ENCODE measurements around the gene INSL3.

- TF ChIP-seq, protein P1, sequence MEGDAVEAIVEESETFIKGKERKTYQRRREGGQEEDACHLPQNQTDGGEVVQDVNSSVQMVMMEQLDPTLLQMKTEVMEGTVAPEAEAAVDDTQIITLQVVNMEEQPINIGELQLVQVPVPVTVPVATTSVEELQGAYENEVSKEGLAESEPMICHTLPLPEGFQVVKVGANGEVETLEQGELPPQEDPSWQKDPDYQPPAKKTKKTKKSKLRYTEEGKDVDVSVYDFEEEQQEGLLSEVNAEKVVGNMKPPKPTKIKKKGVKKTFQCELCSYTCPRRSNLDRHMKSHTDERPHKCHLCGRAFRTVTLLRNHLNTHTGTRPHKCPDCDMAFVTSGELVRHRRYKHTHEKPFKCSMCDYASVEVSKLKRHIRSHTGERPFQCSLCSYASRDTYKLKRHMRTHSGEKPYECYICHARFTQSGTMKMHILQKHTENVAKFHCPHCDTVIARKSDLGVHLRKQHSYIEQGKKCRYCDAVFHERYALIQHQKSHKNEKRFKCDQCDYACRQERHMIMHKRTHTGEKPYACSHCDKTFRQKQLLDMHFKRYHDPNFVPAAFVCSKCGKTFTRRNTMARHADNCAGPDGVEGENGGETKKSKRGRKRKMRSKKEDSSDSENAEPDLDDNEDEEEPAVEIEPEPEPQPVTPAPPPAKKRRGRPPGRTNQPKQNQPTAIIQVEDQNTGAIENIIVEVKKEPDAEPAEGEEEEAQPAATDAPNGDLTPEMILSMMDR (IDR thresholded peaks at IDR 0.05), result no peak
- no peak for TF ChIP-seq EZH2phosphoT487 (IDR thresholded peaks at IDR 0.05)
- no peak for TF ChIP-seq EZH2 (IDR thresholded peaks at IDR 0.05)
Observed at GRCh38 chr19:17843908-17844490, 22.7 kb upstream of the INSL3 start.

Measured in neural progenitor cell (in vitro differentiated cells).